HUES64 (cell line): ENCODE data around the gene NHP2.

Source experiments
- H3K27ac ChIP-seq: 2 replicates; pipeline ENCODE4 v1.7.0; 2013; ENCODE audit warnings: low read depth, low read length, inconsistent platforms
- H3K27me3 ChIP-seq: 2 replicates; pipeline ENCODE4 v1.6.1; 2013; ENCODE audit warnings: mild to moderate bottlenecking, low read length; ENCODE audit not compliant: insufficient read depth
- H3K36me3 ChIP-seq: 2 replicates; pipeline ENCODE4 v1.6.1; 2013; ENCODE audit warnings: mild to moderate bottlenecking, low read length; ENCODE audit not compliant: insufficient read depth
- H3K4me1 ChIP-seq: 2 replicates; pipeline ENCODE4 v1.6.1; 2013; ENCODE audit warnings: mild to moderate bottlenecking, low read length, moderate library complexity; ENCODE audit not compliant: insufficient read depth
- H3K4me3 ChIP-seq: 2 replicates; pipeline ENCODE4 v1.5.1; 2013; ENCODE audit warnings: mild to moderate bottlenecking, low read length, moderate library complexity
- H3K9ac ChIP-seq: 2 replicates; pipeline ENCODE4 v1.6.1; 2013; ENCODE audit warnings: mild to moderate bottlenecking, low read depth, low read length
- H3K9me3 ChIP-seq: 2 replicates; pipeline ENCODE4 v1.6.1; 2013; ENCODE audit warnings: low read depth, low read length; ENCODE audit not compliant: insufficient read depth
- WGBS: fragments of 150-250, 120-280 bp; methylation state at CpG from one replicate; pipeline ENCODE4 v1.1.7; 2013; ENCODE audit warnings: missing lambda C conversion rate; 5-methylcytosine and 5-hydroxymethylcytosine counted together

Gene NHP2

DNA sequence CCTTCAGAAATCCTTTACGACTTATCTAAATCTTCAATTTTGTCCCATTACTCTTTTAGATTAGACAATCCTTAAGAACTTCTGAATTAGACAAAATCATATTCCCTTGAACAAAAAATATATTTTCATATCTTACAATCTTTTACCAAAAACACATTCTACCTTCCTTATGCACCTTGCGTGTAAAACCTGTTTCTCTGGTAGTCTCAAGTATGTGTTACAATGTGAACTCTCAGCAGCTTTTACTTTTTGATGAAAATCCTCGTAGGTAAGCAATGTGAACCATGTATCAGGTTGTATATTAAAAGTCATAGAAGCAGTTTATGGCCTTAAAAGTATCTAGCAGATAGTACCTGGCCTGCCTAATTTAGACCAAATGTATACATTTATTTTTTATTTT is 20.8 kb upstream of the NHP2 start:
- no peak overlapping the region for H3K9ac ChIP-seq
- H3K36me3 ChIP-seq = no peaks in the 10 kb centered on the region
- H3K4me3 ChIP-seq = no peak overlapping the region
- H3K27ac ChIP-seq = no peak overlapping the region
- WGBS = 95% methylated on average over 3 of the region's 3 CpGs
- H3K4me1 ChIP-seq = peaks cover 14% of the 10 kb centered on the region
- H3K27me3 ChIP-seq = no peaks in the 10 kb centered on the region
- H3K9me3 ChIP-seq = no peaks in the 10 kb centered on the region

- no peaks in the 10 kb centered on the region for H3K27me3 ChIP-seq
- H3K36me3 ChIP-seq = no peaks in the 10 kb centered on the region
- WGBS = 88% methylated on average over 1 of the region's 2 CpGs
- no peak overlapping the region for H3K27ac ChIP-seq
- no peak overlapping the region for H3K4me3 ChIP-seq
- H3K4me1 ChIP-seq = peaks cover 6% of the 10 kb centered on the region; the same call in 1 of the 2 replicates
- no peaks in the 10 kb centered on the region for H3K9me3 ChIP-seq
- no peak overlapping the region for H3K9ac ChIP-seq
Observed at GRCh38 chr5:178170455-178170854, 16.8 kb upstream of the NHP2 start.

- H3K4me1 ChIP-seq = peaks cover 9% of the 10 kb centered on the region; the same call in 1 of the 2 replicates
- WGBS = 95% methylated on average over 38 of the region's 38 CpGs
- no peaks in the 10 kb centered on the region for H3K27me3 ChIP-seq
- no peak overlapping the region for H3K9ac ChIP-seq
- H3K27ac ChIP-seq = no peak overlapping the region
- no peak overlapping the region for H3K4me3 ChIP-seq
- H3K36me3 ChIP-seq = no peaks in the 10 kb centered on the region
- H3K9me3 ChIP-seq = no peaks in the 10 kb centered on the region
Observed at GRCh38 chr5:178165581-178165980, 11.9 kb upstream of the NHP2 start.

GRCh38 chr5:178163772-178164735 is 10.4 kb upstream of the NHP2 start:
- H3K27ac ChIP-seq = no peak overlapping the region
- H3K36me3 ChIP-seq = no peaks in the 10 kb centered on the region
- H3K9me3 ChIP-seq = no peaks in the 10 kb centered on the region
- no peaks in the 10 kb centered on the region for H3K27me3 ChIP-seq
- no peak overlapping the region for H3K9ac ChIP-seq
- H3K4me3 ChIP-seq = peak overlapping the region; percentile 37
- 13% methylated on average over 33 of the region's 33 CpGs for WGBS
- peaks cover 6% of the 10 kb centered on the region; the same call in 1 of the 2 replicates for H3K4me1 ChIP-seq

DNA sequence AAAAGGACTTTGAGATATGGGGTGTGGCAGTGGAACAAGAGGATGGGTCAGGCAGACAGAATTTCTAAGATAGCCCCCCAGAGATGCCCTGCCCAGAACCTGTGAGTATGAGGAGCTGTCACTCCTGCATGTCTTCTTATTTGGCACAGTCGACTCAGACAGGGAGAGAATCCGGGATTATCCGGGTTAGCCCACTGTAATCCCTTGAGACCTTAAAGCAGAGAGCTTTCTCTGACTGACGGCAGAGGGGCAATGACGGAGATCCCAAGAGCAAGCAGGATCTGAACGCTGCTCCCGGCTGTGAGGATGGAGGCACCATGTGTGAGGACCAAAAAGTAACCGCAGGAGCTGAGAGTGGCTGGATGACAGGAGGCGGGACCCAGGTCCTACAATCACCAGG is 8.8 kb upstream of the NHP2 start:
- no peak overlapping the region for H3K9ac ChIP-seq
- H3K27me3 ChIP-seq = no peaks in the 10 kb centered on the region
- WGBS = 85% methylated on average over 9 of the region's 9 CpGs

GRCh38 chr5:178160176-178160575 is 6.5 kb upstream of the NHP2 start:
- Histone ChIP-seq H3K27me3 (no peaks in the 10 kb centered on the region), H3K4me3 (no peak overlapping the region), H3K9ac (no peak overlapping the region), H3K36me3 (no peaks in the 10 kb centered on the region), H3K9me3 (no peaks in the 10 kb centered on the region), H3K27ac (no peak overlapping the region), H3K4me1 (peaks cover 6% of the 10 kb centered on the region; the same call in 1 of the 2 replicates)
- 95% methylated on average over 5 of the region's 5 CpGs for WGBS

More for the DNA sequence above, 8.8 kb upstream of the NHP2 start:
- Histone ChIP-seq H3K27ac (no peak overlapping the region), H3K4me3 (no peak overlapping the region), H3K36me3 (no peaks in the 10 kb centered on the region), H3K4me1 (peaks cover 6% of the 10 kb centered on the region; the same call in 1 of the 2 replicates), H3K9me3 (no peaks in the 10 kb centered on the region)

DNA sequence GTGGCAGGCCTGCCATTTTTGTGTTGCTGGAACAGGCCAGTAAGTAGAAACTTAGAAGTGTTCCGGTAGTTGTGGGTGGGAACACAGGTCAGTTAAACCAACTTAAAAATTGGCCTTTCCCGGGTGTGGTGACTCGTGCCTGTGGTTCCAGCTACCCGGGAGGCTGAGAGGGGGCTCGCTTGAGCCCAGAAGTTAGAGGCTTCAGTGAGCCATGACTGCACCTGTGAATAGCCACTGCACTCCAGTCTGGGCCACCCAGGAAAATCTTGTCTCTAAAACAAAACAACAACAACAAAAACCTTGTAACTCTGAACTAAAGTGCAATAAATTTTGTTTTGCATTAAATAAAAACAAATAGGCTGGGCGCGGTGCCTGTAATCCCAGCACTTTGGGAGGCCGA is 1.4 kb upstream of the NHP2 start:
- no peaks in the 10 kb centered on the region for H3K4me1 ChIP-seq
- no peak overlapping the region for H3K27ac ChIP-seq
- no peak overlapping the region for H3K9ac ChIP-seq
- no peak overlapping the region for H3K4me3 ChIP-seq
- H3K27me3 ChIP-seq = no peaks in the 10 kb centered on the region
- 92% methylated on average over 8 of the region's 8 CpGs for WGBS
- H3K36me3 ChIP-seq = peaks cover 26% of the 10 kb centered on the region
- no peaks in the 10 kb centered on the region for H3K9me3 ChIP-seq

- 52% methylated on average over 30 of the region's 31 CpGs for WGBS
- H3K9me3 ChIP-seq = no peaks in the 10 kb centered on the region
- peaks cover 48% of the 10 kb centered on the region for H3K36me3 ChIP-seq
- no peaks in the 10 kb centered on the region for H3K27me3 ChIP-seq
- peak overlapping the region; percentile 93 for H3K4me3 ChIP-seq
- H3K9ac ChIP-seq = peak overlapping the region; percentile 84
- H3K27ac ChIP-seq = peak overlapping the region; percentile 64; the same call in 1 of the 2 replicates
- H3K4me1 ChIP-seq = no peaks in the 10 kb centered on the region
Observed at GRCh38 chr5:178152491-178153444, 917 bp downstream of the NHP2 start.

DNA sequence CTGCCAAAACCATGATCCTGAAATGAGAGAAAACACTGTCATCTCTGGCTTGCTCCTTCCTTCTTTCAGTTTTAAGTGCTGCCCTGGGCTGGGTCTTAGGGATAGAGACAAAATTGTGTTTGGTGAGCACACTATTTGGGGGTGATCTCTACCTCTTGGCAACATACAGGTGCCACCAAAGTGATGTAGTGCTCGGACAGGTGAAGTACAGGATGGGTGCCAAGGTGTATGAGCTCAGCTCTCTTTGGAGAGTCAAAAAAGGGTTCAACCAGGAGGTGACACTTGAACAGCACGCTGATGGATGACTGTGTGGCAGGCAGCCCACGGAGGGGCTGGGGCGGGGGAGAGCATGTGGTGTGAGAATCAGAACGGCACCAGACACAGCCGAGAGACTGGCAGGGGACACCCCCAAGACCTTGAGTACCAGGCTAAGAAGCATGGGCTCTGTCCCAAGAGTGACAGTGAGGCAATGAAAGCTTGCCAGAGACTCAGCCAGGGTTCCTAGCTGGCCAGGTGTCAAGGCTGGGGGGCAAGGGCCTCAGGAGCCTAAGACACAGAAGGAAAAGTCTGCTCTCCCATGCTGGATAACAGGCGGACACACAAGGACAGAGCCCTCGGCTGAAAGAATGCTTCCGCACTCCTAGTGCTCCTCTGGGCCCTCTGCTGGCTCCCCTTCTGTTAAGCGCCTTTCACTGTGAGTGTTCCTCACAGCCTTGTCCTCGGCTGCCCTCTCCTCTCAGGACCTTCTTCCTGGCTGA is 2.5 kb downstream of the NHP2 start:
- WGBS = 85% methylated on average over 11 of the region's 11 CpGs
- Histone ChIP-seq H3K4me3 (no peak overlapping the region), H3K4me1 (no peaks in the 10 kb centered on the region), H3K9ac (no peak overlapping the region), H3K36me3 (peaks cover 64% of the 10 kb centered on the region), H3K27me3 (no peaks in the 10 kb centered on the region), H3K9me3 (no peaks in the 10 kb centered on the region), H3K27ac (no peak overlapping the region)

GRCh38 chr5:178149199-178149932 is 4.3 kb downstream of the NHP2 start:
- Histone ChIP-seq H3K27ac (no peak overlapping the region), H3K9ac (no peak overlapping the region), H3K4me3 (no peak overlapping the region), H3K9me3 (no peaks in the 10 kb centered on the region), H3K4me1 (no peaks in the 10 kb centered on the region), H3K27me3 (no peaks in the 10 kb centered on the region), H3K36me3 (peaks cover 80% of the 10 kb centered on the region)
- 93% methylated on average over 11 of the region's 11 CpGs for WGBS
